SK-N-SH treated with all-trans-retinoic acid at 6 μM for 48 hours (cell line): ENCODE results near the gene LUC7L2.

ENCODE experiments used
- ARNTL ChIP-seq: fragments of 450-650 bp; formaldehyde crosslinking; IDR thresholded peaks from 2 replicates; pipeline ENCODE4 v1.5.0; 2020; ENCODE audit warnings: low read depth, mild to moderate bottlenecking, moderate library complexity, borderline replicate concordance
- CSDC2 ChIP-seq: fragments of 250-450 bp; sonication (Bioruptor Pico); IDR thresholded peaks from 2 replicates; pipeline ENCODE4 v1.5.0; 2020; ENCODE audit warnings: mild to moderate bottlenecking, moderate library complexity
- ESRRG ChIP-seq: fragments of 250-450 bp; sonication (Bioruptor Pico); IDR thresholded peaks from 2 replicates; pipeline ENCODE4 v1.6.1; 2021; ENCODE audit warnings: mild to moderate bottlenecking
- ISL1 ChIP-seq: fragments of 250-450 bp; sonication (Bioruptor Pico); IDR thresholded peaks from 2 replicates; pipeline ENCODE4 v2.1.2; 2022; ENCODE audit warnings: mild to moderate bottlenecking, moderate library complexity
- RARB ChIP-seq: fragments of 250-450 bp; sonication (Bioruptor Pico); IDR thresholded peaks from 2 replicates; pipeline ENCODE4 v1.8.0; 2021; ENCODE audit warnings: mild to moderate bottlenecking, moderate library complexity
- SNAI2 ChIP-seq: fragments of 250-450 bp; sonication (Bioruptor Pico); IDR thresholded peaks from 2 replicates; pipeline ENCODE4 v1.5.0; 2020; ENCODE audit warnings: mild to moderate bottlenecking, moderate library complexity
- TOX ChIP-seq: fragments of 250-450 bp; sonication (Bioruptor Pico); IDR thresholded peaks from 2 replicates; pipeline ENCODE4 v1.8.0; 2021; ENCODE audit warnings: mild to moderate bottlenecking, moderate library complexity, borderline replicate concordance
- ZFP3 ChIP-seq: fragments of 250-450 bp; sonication (Bioruptor Pico); IDR thresholded peaks from 2 replicates; pipeline ENCODE4 v1.5.0; 2020; ENCODE audit warnings: mild to moderate bottlenecking, moderate library complexity
- ZFP30 ChIP-seq: fragments of 450-650 bp; formaldehyde crosslinking; IDR thresholded peaks from 2 replicates; pipeline ENCODE4 v1.5.0; 2022; ENCODE audit warnings: mild to moderate bottlenecking, moderate library complexity
- ZNF70 ChIP-seq: fragments of 450-650 bp; formaldehyde crosslinking; IDR thresholded peaks from 2 replicates; pipeline ENCODE4 v1.5.0; 2020; ENCODE audit warnings: mild to moderate bottlenecking, moderate library complexity
- TF ChIP-seq, protein P1 (sequence below): fragments of 250-450 bp; sonication (Bioruptor Pico); IDR thresholded peaks from 2 replicates; pipeline ENCODE4 v1.8.0; 2020; ENCODE audit warnings: mild to moderate bottlenecking, moderate library complexity, borderline replicate concordance
- TF ChIP-seq, protein P2 (sequence below): fragments of 250-450 bp; sonication (Bioruptor Pico); IDR thresholded peaks from 2 replicates; pipeline ENCODE4 v1.5.0; 2020; ENCODE audit warnings: mild to moderate bottlenecking, moderate library complexity
- TF ChIP-seq, protein P3 (sequence below): fragments of 250-450 bp; sonication (Bioruptor Pico); IDR thresholded peaks from 2 replicates; pipeline ENCODE4 v1.5.1; 2020; ENCODE audit warnings: low read depth, mild to moderate bottlenecking, moderate library complexity
- TF ChIP-seq, protein P4 (sequence below): fragments of 250-450 bp; sonication (Bioruptor Pico); IDR thresholded peaks from 2 replicates; pipeline ENCODE4 v1.5.1; 2021; ENCODE audit warnings: mild to moderate bottlenecking, moderate library complexity

DNA sequence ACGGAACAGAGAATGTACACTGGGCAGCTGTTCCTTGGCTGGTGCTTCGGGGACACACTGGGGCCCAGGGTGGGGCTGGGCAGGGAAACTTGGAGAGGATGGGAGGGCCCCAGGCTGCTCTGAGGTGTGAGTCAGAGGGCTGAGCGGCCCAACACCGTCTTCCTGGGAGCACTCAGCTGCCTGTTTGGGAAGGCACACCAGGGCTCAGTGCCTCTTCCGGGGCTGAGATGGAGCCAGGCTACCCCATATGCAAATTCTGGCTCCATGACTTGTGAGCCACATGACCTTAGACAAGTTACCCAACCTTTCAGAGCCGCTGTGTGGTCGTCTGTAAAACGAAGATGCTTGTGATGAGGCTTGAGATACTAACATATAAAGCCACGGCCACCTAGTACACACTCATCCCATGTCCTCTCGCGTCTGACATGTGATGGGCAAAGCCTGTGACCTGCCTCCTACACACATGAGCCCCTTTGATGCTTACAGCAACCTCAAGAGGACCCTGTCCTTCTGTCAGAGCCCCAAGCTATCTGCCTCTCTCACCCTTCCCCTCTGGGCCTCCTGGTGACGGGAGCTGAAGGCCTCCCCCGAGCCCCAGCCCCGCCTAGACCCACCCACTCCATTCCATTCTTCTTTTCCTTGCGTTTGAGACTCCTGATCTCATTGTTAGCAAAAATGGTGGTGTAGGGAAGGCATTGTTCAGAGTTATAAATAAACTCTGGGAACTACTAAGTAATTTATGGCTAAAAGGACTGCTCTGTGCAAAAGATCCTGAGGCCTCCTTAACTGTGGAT, 97.7 kb downstream of the LUC7L2 start:
- TF ChIP-seq TOX (CRISPR knock-in tag): no peak
- no peak for TF ChIP-seq CSDC2 (CRISPR knock-in tag)
- no peak for TF ChIP-seq RARB
- no peak for TF ChIP-seq ZFP3 (CRISPR knock-in tag)
- TF ChIP-seq ARNTL (CRISPR knock-in tag): no peak
- TF ChIP-seq, protein P1, sequence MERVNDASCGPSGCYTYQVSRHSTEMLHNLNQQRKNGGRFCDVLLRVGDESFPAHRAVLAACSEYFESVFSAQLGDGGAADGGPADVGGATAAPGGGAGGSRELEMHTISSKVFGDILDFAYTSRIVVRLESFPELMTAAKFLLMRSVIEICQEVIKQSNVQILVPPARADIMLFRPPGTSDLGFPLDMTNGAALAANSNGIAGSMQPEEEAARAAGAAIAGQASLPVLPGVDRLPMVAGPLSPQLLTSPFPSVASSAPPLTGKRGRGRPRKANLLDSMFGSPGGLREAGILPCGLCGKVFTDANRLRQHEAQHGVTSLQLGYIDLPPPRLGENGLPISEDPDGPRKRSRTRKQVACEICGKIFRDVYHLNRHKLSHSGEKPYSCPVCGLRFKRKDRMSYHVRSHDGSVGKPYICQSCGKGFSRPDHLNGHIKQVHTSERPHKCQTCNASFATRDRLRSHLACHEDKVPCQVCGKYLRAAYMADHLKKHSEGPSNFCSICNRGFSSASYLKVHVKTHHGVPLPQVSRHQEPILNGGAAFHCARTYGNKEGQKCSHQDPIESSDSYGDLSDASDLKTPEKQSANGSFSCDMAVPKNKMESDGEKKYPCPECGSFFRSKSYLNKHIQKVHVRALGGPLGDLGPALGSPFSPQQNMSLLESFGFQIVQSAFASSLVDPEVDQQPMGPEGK (CRISPR knock-in tag): no peak
- TF ChIP-seq ESRRG (CRISPR knock-in tag): no peak
- TF ChIP-seq, protein P2, sequence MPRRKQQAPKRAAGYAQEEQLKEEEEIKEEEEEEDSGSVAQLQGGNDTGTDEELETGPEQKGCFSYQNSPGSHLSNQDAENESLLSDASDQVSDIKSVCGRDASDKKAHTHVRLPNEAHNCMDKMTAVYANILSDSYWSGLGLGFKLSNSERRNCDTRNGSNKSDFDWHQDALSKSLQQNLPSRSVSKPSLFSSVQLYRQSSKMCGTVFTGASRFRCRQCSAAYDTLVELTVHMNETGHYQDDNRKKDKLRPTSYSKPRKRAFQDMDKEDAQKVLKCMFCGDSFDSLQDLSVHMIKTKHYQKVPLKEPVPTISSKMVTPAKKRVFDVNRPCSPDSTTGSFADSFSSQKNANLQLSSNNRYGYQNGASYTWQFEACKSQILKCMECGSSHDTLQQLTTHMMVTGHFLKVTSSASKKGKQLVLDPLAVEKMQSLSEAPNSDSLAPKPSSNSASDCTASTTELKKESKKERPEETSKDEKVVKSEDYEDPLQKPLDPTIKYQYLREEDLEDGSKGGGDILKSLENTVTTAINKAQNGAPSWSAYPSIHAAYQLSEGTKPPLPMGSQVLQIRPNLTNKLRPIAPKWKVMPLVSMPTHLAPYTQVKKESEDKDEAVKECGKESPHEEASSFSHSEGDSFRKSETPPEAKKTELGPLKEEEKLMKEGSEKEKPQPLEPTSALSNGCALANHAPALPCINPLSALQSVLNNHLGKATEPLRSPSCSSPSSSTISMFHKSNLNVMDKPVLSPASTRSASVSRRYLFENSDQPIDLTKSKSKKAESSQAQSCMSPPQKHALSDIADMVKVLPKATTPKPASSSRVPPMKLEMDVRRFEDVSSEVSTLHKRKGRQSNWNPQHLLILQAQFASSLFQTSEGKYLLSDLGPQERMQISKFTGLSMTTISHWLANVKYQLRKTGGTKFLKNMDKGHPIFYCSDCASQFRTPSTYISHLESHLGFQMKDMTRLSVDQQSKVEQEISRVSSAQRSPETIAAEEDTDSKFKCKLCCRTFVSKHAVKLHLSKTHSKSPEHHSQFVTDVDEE (CRISPR knock-in tag): no peak
- no peak for TF ChIP-seq ZNF70 (CRISPR knock-in tag)
- no peak for TF ChIP-seq ZFP30 (CRISPR knock-in tag)
- TF ChIP-seq, protein P3, sequence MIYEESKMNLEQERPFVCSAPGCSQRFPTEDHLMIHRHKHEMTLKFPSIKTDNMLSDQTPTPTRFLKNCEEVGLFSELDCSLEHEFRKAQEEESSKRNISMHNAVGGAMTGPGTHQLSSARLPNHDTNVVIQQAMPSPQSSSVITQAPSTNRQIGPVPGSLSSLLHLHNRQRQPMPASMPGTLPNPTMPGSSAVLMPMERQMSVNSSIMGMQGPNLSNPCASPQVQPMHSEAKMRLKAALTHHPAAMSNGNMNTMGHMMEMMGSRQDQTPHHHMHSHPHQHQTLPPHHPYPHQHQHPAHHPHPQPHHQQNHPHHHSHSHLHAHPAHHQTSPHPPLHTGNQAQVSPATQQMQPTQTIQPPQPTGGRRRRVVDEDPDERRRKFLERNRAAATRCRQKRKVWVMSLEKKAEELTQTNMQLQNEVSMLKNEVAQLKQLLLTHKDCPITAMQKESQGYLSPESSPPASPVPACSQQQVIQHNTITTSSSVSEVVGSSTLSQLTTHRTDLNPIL: no peak
- no peak for TF ChIP-seq SNAI2 (CRISPR knock-in tag)
- TF ChIP-seq, protein P4, sequence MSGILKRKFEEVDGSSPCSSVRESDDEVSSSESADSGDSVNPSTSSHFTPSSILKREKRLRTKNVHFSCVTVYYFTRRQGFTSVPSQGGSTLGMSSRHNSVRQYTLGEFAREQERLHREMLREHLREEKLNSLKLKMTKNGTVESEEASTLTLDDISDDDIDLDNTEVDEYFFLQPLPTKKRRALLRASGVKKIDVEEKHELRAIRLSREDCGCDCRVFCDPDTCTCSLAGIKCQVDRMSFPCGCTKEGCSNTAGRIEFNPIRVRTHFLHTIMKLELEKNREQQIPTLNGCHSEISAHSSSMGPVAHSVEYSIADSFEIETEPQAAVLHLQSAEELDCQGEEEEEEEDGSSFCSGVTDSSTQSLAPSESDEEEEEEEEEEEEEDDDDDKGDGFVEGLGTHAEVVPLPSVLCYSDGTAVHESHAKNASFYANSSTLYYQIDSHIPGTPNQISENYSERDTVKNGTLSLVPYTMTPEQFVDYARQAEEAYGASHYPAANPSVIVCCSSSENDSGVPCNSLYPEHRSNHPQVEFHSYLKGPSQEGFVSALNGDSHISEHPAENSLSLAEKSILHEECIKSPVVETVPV (CRISPR knock-in tag): no peak
- TF ChIP-seq ISL1 (CRISPR knock-in tag): no peak
